Fibroblast of mammary gland (primary cell): ENCODE measurements around the gene CARD19.
"Not testable (repeated sequence)": the region's sequence is repeated elsewhere in the genome, so short reads cannot be mapped to it uniquely, and the experiment has no call there.

ENCODE experiments used
- DNase-seq: peaks from one replicate; pipeline ENCODE4 v3.0.0-alpha.2; 2010; ENCODE audit warnings: low read depth
- H3K4me3 ChIP-seq: 2 replicates; pipeline ENCODE4 v1.5.1; 2011; ENCODE audit warnings: low read depth, mild to moderate bottlenecking, low read length, moderate library complexity; ENCODE audit not compliant: control insufficient read depth
- TF ChIP-seq, protein P1 (sequence below): conservative IDR thresholded peaks from 2 replicates; pipeline ENCODE4 v1.5.1; 2011; ENCODE audit warnings: low read depth, low read length, inconsistent platforms; ENCODE audit not compliant: control insufficient read depth, insufficient read depth

Gene CARD19

DNA sequence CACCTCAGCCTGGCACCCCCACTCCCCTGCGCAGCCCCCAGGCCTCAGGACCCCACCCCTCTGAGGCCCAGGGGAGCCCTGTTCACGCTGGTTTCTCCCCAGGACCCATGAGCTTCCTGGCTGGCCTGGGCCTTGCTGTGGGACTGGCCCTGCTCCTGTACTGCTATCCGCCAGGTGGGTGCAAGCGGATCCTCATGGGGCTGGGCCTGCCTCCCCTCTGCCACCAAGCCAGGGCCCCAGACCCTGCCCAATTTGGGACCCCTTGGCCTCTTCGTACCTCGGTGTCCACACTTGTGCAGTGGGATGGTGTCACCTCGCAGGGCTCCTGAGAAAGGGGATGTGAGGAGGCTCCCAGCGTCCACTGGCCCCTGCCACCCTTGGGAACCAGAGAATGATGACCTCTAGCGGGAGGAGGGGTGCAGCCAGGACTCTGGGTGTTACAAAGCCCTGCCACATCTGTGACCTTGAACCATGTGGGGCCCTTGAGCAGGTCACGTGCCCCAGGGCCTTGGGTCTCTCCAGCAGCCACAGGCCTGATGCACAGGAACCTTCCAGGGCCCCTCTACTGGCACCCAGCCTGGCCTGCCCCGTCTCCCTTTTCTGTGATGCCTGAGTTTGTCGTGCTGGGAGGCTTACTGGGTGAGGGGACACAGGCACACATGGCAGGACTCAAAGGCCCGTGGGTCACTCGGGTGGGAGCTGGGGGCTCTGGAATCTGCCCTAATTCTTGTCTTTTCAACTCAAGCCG, 16.3 kb downstream of the CARD19 start:
- no peak for DNase-seq
- TF ChIP-seq, protein P1, sequence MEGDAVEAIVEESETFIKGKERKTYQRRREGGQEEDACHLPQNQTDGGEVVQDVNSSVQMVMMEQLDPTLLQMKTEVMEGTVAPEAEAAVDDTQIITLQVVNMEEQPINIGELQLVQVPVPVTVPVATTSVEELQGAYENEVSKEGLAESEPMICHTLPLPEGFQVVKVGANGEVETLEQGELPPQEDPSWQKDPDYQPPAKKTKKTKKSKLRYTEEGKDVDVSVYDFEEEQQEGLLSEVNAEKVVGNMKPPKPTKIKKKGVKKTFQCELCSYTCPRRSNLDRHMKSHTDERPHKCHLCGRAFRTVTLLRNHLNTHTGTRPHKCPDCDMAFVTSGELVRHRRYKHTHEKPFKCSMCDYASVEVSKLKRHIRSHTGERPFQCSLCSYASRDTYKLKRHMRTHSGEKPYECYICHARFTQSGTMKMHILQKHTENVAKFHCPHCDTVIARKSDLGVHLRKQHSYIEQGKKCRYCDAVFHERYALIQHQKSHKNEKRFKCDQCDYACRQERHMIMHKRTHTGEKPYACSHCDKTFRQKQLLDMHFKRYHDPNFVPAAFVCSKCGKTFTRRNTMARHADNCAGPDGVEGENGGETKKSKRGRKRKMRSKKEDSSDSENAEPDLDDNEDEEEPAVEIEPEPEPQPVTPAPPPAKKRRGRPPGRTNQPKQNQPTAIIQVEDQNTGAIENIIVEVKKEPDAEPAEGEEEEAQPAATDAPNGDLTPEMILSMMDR: no peak
- H3K4me3 ChIP-seq: no peak overlapping the region

DNA sequence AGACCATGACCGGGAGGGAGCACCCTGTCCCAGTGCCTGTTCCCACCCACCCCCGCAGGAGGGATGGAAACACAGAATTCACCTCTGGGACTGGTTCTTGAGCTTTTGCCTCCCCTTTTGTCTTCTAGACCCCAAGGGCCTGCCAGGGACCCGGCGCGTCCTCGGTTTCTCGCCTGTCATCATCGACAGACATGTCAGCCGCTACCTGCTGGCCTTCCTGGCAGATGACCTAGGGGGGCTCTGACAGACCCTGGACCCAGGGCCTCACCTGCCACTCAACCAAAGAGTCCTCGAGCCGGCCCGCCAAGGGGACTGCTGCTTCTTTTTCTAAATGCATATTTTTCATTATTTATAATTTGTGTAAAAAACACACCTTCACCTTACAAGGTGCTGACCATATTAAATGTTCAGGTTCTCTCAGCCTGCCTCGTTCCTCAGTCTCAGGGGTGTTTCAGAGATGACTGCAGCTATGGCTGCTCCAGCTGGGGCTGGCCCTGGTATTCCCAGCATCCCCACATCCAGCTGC, 16.9 kb downstream of the CARD19 start:
- no peak for DNase-seq
- TF ChIP-seq, protein P1: no peak
- no peak overlapping the region for H3K4me3 ChIP-seq

DNA sequence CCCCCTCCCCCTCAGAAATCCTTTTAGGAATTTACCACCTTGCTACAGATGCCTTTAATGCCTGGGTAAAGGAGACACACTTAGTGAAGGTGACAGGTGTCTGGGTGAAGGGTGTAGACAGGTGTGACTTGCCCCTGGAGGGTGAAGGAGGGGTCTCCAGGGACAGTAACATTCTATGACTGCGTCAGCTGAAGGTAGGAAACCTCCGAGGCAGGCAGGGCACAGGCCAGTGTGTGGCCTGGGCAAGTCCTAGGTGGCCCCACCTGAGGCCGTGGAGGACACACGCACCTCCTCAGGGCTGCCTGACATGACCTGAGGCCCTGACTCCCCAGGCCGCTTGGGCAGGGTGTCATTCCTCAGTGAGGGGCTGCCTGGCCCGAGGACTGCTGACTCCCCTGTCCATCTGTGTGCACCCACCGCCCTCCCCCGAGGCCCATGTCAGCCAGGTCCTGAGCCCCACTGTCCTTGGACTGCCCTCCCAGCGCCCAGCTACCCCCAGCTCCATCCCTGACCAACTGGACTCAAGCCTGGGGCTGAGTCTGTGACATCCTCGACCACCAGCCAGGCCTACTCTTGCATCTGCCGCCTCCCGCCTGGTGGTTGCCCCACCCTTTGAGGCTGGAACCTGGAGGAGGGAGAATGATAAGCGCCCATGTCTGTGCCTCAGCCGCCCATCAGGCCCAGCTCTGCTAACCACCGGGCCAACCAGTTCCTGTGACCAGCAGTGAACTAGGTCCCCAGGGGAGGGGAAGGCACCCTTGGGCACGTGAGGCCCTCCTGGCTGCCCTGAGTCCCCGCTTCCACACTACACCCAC, 18.4 kb downstream of the CARD19 start:
- DNase-seq: no peak
- TF ChIP-seq, protein P1: no peak
- no peak overlapping the region for H3K4me3 ChIP-seq

GRCh38 chr9:93114984-93115335, 18.9 kb downstream of the CARD19 start:
- H3K4me3 ChIP-seq: no peak overlapping the region
- TF ChIP-seq, protein P1: no peak
- DNase-seq: no peak

DNA sequence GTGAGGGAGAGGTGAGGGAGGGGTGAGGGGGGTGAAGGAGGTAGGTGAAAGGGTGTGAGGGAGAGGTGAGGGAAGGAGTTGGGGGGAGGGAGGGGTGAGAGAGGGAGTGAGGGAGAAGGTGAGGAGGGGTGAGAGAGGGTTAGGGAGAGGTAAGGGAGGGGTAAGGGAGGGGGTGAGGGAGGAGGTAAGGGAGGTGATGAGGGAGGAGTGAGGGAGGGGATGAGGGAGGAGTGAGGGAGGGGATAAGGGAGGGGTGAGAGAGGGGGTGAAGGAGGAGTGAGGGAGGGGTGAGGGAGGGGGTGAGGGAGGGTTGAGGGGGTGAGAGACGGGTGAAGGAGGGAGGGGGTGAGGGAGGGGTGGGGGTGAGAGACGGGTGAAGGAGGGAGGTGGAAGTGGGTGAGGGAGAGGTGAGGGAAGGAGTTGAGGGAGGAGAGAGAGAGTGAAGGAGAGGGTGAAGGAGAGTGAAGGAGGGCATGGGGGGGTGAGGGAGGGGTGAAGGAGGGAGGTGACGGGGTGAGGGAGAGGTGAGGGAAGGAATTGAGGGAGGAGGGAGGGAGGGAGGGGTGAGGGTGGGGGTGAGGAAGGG, 19.6 kb downstream of the CARD19 start:
- H3K4me3 ChIP-seq: no peak overlapping the region
- DNase-seq: no peak
- TF ChIP-seq, protein P1: no peak

- DNase-seq: peak; percentile 85
Measured at GRCh38 chr9:93116072-93116961, 20.3 kb downstream of the CARD19 start.

GRCh38 chr9:93117521-93117920, 21.5 kb downstream of the CARD19 start:
- not testable (repeated sequence) for H3K4me3 ChIP-seq, DNase-seq

More at GRCh38 chr9:93116072-93116961, 20.3 kb downstream of the CARD19 start:
- TF ChIP-seq, protein P1: no peak
- no peak overlapping the region for H3K4me3 ChIP-seq
